Stomach (tissue), 4 donors: ENCODE results near the gene ARID2.

ENCODE experiments used
- CTCF ChIP-seq, 7 experiments: fragments of 450-650 bp in 4 of 7; fragments of 200-600 bp in 3 of 7; sonication (generic) in 3 of 7; IDR thresholded peaks; one replicate each; pipeline ENCODE4 v1.5.1; 2016 to 2019; ENCODE audit warnings: antibody characterized with exemption in 7 of 7, control low read depth in 2 of 7, mild to moderate bottlenecking in 1 of 7
- POLR2A ChIP-seq, 4 donors: fragments of 450-650 bp; IDR thresholded peaks; one replicate each; pipeline ENCODE4 v1.6.1; 2016; ENCODE audit warnings: antibody characterized with exemption in 4 of 4, control low read depth in 2 of 4, mild to moderate bottlenecking in 1 of 4, moderate library complexity in 1 of 4
- POLR2AphosphoS5 ChIP-seq, 3 donors: sonication (generic); formaldehyde crosslinking; IDR thresholded peaks; one replicate each; pipeline ENCODE4 v1.6.1; 2016; ENCODE audit warnings: antibody characterized with exemption in 3 of 3

GRCh38 chr12:45849289-45849688, 119.8 kb downstream of the ARID2 start:
- no peak for TF ChIP-seq POLR2A (IDR thresholded peaks at IDR 0.05)
- no peak for TF ChIP-seq CTCF (IDR thresholded peaks at IDR 0.05)
- TF ChIP-seq POLR2AphosphoS5 (IDR thresholded peaks at IDR 0.05), result no peak
